NCI-H2029 (cell line): ENCODE results near the gene CRTC1.
"Not testable (repeated sequence)": the region's sequence is repeated elsewhere in the genome, so short reads cannot be mapped to it uniquely, and the experiment has no call there.

Experiments used
- DNase-seq: peaks from one replicate; lab custom pipeline; 2025; lab: John Stamatoyannopoulos, UW

The CRTC1 gene

GRCh38 chr19:18701250-18701608 lies 17.7 kb downstream of the CRTC1 start:
- DNase-seq = no peak

DNA sequence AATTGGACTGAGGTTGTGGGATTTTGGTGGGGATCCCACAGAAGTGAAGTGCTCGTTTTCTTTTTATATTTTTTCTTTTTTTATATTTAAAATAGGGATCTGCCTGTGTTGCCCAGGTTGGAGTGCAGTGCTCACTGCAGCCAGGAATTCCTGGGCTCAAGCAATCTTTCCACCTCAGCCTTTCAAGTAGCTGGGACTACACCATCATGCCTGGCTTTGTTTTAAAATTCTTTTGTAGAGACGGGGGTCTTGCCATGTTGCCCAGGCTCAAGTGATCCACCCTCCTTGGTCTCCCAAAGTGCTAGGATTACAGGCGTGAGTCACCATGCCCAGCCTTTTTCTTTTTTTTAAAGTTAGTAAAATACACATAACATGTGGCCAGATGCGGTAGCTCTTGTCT lies 20.6 kb downstream of the CRTC1 start:
- DNase-seq = no peak

DNA sequence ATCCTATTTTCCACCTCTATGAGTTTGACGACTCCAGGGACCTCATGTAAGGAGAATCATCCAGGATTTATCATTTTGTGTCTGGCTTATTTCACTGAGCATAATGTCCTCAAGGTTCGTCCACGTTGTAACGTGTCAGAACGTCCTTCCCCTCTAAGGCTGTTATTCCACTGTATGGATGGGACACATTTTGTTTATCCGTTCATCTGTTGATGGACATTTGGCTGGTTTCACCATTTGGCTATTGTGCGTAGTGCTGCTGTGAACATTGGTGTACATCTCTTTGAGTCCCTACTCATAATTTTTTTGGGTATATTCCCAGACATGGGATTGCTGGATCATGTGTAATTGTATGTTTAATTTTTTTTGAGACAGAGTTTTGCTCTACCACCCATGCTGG lies 21.5 kb downstream of the CRTC1 start:
- no peak for DNase-seq

DNA sequence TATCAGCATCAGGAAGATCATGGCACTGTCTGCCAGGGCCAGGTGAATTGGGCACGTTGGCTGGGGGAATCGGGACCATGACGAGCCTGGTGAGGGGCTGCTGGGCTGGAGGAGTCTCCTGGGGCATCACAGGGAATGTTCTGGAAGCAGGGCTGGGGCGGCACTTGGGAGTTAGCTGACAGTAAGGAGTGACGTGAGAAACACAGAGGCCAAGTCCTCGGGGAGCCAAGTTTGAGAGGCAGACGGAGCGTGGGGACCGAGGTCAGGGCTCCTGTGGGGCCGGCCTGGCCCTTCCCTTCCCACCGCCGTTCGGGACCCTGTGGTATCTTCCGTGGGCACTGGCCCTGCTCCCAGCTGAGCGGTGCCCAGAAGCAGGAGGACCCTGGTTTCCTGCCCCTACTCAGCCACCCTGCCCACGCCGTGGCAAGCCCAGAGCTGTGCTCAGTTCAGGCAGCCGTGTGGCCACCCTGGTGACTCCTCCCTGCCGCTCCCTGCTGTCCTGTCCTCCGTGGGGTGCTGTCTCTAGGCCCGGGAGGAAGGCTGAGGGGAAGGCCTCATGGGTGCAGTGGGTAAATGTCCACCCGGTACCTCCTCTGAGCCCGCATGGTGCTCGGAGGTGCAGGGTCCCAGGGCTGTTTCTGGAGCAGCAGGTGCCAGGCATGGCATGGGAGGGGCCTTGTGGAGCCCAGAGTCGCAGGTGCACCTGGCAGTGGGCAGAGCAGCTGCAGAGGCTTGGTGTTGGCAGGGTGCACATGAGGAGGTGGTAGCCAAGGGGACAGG lies 25.2 kb downstream of the CRTC1 start:
- DNase-seq = peak; percentile 77

GRCh38 chr19:18709546-18709945 lies 26.1 kb downstream of the CRTC1 start:
- DNase-seq = no peak

- DNase-seq = no peak
Measured at GRCh38 chr19:18710186-18710585, 26.7 kb downstream of the CRTC1 start.

DNA sequence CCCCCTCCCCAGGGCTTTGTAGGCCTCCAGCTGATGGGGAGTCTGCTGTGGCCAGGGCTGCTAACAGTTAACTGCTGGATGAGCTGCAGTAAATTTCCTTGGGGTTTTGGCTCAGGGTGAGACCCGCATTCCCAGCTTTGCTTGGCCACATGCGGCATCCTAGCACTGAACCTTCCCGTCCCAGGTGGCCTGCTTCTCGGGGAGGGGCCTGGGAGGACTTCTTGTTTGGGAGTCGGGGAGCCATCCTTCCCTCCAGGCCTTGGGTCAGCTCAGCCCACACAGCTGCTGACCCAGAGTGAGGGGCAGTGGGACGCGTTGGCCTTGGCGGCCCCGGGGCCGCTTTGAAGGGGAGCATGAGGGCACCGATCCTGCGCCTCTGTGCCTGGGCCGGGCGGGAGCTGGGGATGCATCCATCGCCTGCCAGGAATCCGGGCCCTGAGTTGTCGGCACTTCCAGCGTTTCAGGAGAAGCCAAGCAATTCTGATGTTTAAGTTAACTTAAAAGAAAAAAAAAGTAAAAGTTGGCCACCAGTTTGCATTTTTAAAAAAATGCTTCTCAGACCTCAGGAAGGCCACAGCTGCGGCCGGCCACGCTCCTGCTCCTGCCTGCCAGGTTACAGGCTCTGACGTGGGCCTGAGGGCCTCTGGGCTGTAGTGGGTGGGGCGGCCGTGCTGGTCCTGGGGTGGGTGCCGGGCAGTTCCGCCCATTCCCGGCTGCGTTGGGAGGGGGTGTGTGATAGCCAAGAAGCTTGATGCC lies 27.7 kb downstream of the CRTC1 start:
- no peak for DNase-seq

DNA sequence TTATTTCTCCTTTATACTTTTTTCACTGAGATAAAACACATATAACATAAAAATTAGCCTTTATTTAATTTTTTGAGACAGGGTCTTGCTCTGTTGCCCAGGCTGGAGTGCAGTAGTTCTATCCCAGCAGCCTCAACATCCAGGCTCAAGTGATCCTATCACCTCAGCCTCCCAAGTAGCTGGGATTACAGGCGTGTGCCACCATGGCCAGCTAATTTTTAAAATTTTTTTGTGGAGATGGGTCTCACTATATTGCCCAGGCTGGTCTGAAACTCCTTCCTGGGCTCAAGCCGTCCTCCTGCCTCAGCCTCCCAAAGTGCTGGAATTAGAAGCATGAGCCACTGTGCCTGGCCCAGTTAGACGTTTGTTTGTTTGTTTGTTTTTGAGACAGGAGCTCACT lies 28.4 kb downstream of the CRTC1 start:
- DNase-seq = no peak

GRCh38 chr19:18712981-18713380 lies 29.5 kb downstream of the CRTC1 start:
- no peak for DNase-seq

DNA sequence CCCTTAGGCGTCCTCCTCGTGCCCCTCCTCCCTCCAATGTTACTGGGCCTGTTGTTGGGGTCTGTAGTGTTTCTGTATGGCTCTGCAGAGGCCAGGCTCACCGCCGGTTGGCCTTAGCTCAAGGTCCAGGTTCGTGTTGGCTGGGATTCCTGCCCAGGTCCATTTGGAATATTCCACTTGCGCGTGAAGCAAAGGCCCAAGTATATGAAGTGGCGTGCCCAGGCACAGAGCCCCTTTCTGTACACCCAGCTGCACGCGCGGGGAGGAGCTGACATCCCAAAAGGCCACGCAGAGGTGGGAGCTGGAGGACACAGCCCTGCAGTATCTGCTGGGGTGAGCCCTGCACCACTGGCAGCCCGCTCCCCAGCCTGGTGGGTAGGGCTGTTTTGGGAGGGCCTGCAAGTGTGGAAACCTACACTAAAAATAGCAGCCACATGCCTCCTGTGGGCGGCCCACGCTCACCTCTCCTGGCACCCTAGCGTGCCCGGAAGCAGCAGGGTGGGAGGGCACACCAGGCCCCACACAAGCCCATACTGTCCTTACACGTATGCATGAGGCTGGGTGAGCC lies 30.2 kb downstream of the CRTC1 start:
- no peak for DNase-seq

- no peak for DNase-seq
Measured at GRCh38 chr19:18715416-18715815, 31.9 kb downstream of the CRTC1 start.

- no peak for DNase-seq
Measured at GRCh38 chr19:18716857-18717256, 33.4 kb downstream of the CRTC1 start.

- DNase-seq = no peak
Measured at GRCh38 chr19:18717601-18718000, 34.1 kb downstream of the CRTC1 start.

GRCh38 chr19:18718015-18718526 lies 34.6 kb downstream of the CRTC1 start:
- DNase-seq = no peak

DNA sequence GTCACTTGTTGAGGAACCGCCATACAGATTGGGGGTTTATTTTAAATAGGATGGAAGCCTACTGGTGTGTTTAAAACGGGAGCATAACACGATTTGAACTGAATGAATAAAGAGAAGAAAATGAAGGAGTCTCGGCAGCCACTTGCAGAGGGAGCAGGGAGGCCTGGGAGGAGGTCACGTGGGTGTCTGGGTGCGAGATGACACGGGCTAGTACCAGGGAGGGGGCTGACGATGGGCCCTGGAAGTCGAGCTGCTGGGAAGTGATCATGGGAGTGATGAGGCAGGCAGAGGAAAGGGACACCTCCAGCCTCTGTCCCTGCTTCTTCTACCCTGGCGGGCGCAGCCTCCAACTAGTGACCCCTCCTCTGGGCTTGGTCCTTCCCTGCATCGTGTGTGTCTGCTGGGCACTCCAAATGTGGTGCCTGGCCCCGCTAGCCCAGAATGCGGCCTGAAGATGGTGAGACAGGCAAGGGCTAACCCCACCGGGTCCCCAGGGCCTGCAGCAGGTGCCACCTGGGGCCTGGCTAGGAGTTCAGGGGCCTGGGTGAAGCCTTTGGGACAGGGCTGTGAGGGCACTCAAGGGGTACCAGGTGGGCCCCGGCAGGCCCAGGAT lies 35.5 kb downstream of the CRTC1 start:
- DNase-seq = no peak

DNA sequence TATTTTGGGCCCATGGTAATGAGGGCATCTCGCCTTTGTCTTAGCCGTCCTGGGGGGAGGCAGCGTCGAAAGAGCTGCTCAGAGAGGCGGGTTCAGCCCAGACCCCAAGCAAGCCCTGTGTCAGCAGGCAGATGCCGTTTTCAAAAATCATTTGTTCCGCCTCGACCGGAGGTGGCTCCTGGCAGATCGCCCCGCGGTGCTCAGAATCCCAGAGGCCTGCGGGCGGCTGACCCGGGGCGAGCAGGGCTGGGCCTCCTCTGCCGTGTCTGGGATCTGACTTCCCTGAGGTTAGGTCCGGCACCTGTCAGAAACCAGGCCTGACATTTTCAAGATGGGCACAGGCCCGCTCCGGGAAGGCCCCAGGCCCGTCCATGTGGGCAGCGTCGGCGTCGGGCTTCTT lies 36.1 kb downstream of the CRTC1 start:
- DNase-seq = no peak

DNA sequence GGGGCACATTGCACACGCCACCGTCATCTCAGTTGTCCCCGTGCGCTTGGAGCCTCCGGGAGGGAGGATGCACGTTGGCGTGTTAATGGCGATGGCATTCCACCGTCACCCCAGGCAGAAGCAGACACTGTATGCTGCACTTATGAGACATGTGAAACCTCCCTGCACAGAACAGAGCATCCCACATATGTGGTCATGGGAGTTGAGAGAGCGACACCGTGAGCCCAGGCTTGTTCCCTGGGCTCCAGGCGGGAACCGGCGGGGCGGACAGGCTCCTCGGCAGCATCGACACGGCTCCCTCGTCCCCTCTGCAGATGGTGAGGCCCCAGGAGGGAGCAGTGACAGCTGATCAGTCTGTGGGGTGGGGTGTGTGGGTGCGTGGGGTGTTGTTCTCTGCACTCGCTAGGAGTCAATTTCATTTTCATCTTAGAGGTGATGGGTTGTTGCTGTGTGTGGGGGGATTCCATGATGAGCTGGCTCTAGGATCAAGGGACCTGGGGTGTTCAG lies 40.4 kb downstream of the CRTC1 start:
- DNase-seq = no peak

DNA sequence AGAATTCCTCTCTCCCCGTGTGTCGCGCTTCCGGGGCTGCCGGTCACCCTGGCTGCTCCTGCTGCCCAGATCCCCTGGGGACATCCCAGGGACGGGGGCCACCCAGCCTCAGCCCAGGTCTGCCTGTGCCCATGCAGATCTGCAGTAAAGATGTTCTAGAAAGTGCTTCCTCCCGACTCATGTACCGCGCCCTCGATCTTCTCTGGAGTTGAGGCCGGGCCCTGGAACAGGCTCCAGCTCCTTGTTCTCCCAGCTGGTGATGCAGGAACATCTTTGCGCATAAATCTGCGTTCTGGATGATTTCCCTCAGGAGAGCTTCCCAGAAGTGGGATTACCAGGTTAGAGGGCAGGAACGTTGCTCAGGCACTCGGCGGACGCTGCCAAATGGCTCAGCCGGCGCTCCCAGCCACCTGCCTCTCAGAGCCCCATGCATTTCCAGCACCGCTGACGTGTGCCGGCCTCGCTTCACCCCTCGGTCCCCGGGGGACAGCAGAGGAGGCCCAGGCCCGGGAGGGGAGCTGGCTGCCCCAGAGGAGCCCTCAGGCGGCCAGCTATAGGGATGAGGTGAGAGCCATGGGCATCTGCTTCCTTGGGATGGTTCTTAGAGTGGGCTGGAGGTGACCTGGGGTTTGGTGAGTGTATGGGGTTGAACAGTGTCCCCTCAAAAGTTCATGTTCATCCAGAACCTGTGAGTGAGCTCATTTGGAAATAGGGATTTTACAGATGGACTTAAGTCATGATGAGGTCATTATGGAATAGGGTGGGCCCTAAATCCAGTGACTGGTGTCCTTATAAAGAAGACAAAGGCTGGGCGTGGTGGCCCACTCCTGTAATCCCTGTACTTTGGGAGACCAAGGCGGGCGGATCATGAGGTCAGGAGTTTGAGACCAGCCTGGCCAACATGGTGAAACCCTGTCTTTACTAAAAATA lies 42.6 kb downstream of the CRTC1 start:
- DNase-seq = peak; percentile 63

DNA sequence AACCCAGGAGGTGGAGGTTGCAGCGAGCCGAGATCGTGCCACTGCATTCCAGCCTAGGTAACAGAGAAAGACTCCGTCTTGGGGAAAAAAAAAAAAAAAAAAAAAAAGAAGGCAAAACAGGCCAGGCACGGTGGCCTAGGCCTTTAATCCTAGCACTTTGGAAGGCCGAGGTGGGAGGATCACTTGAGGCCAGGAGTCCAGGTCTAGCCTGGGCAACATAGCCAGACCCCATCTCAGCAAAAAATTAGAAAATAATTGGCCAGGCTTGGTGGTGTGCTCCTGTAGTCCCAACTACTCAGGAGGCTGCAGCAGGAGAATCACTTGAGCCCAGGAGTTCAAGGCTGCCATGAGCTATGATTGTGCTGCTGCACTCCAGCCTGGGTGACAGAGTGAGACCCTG lies 43.4 kb downstream of the CRTC1 start:
- no peak for DNase-seq

DNA sequence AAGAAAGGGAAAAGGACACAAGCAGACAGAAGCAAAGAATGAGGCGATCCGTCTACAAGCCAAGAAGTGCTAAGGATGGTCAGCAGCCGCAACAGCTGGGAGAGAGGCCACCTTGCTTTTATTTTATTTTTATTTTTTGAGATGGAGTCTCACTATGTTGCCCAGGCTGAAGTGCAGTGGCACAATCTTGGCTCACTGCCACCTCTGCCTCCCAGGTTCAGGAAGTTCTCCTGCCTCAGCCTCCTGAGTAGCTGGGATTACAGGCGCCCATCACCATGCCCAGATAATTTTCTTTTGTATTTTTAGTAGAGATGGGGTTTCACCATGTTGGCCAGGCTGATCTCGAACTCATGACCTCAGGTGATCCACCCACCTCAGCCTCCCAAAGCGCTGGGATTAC lies 44.1 kb downstream of the CRTC1 start:
- DNase-seq = not testable (repeated sequence)

DNA sequence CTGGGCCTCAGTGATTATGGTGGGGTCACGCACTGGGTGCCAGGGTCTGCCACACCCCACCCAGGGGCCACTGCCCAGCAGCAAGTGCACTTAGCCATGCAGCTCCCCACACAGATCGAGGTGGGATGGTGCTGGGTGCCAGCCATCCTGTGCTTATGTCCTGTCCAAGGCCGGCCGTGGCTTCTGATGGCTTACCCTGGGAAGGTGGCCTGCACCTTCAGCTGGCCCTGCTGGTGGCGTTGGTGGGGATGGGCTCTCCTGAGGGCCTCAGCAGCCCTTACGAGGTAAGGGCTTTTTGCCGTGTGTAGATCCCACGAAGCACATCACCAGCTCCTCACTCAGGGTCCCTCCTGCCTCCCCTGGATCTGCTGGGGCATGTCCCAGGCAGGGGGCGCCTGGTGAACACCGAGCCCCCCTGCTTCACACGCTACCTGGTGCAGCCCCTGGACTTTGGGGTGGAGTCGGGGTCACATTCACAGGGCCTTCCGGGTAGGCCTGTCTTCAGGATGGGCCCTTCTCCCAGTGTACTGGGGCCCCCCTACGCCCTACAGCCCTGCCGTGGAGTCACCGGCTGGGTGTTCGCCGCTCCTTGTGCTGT lies 46.6 kb downstream of the CRTC1 start:
- DNase-seq = no peak
